CD4-positive, alpha-beta T cell treated with Interleukin-17A for 1 hour (primary cell): ENCODE results near the gene NDUFAF8.

Experiments
- DNase-seq: peaks from one replicate; pipeline ENCODE4 v3.0.0-alpha.2; 2020

The NDUFAF8 gene

GRCh38 chr17:81238815-81239713 lies at the start of gene NDUFAF8, which contains the start of gene TEPSIN:
TSS of gene NDUFAF8 (plus strand) at chr17:81239318. CDS start at chr17:81239364, 46 bp downstream.
TSS of gene TEPSIN (minus strand) at chr17:81239055. CDS start at chr17:81239033, 22 bp downstream.
- peak; percentile 98 for DNase-seq

GRCh38 chr17:81189670-81190530 lies 49.2 kb upstream of the NDUFAF8 start:
- DNase-seq, result no peak

- DNase-seq, result no peak
Observed at GRCh38 chr17:81190591-81190990, 48.5 kb upstream of the NDUFAF8 start.

GRCh38 chr17:81191116-81191515 lies 48.0 kb upstream of the NDUFAF8 start:
- no peak for DNase-seq

- DNase-seq, result no peak
Observed at GRCh38 chr17:81191646-81192045, 47.5 kb upstream of the NDUFAF8 start.

GRCh38 chr17:81192386-81193050 lies 46.6 kb upstream of the NDUFAF8 start:
- DNase-seq, result no peak

GRCh38 chr17:81193051-81193410 lies 46.1 kb upstream of the NDUFAF8 start:
- DNase-seq, result no peak

GRCh38 chr17:81193470-81194224 lies 45.5 kb upstream of the NDUFAF8 start:
- no peak for DNase-seq

- DNase-seq, result no peak
Observed at GRCh38 chr17:81194225-81194760, 44.8 kb upstream of the NDUFAF8 start.

GRCh38 chr17:81194941-81195901 lies 43.9 kb upstream of the NDUFAF8 start:
- DNase-seq, result no peak

GRCh38 chr17:81195941-81196495 lies 43.1 kb upstream of the NDUFAF8 start:
- no peak for DNase-seq

GRCh38 chr17:81196505-81197408 lies 42.4 kb upstream of the NDUFAF8 start:
- no peak for DNase-seq

- no peak for DNase-seq
Observed at GRCh38 chr17:81197409-81197795, 41.7 kb upstream of the NDUFAF8 start.

- DNase-seq, result no peak
Observed at GRCh38 chr17:81197831-81198490, 41.2 kb upstream of the NDUFAF8 start.

- DNase-seq, result no peak
Observed at GRCh38 chr17:81198826-81199481, 40.2 kb upstream of the NDUFAF8 start.

- DNase-seq, result no peak
Observed at GRCh38 chr17:81199482-81199830, 39.7 kb upstream of the NDUFAF8 start.

- no peak for DNase-seq
Observed at GRCh38 chr17:81200201-81200600, 38.9 kb upstream of the NDUFAF8 start.
